GM19372 (cell line): ENCODE data around the gene KLF2.

Source experiments
- ATAC-seq: cut with Tn5 transposase; IDR thresholded peaks from one replicate; pipeline ENCODE4 v1.9.1; 2021; ENCODE audit warnings: mild to moderate bottlenecking, low read depth, moderate library complexity; ENCODE audit not compliant: unreplicated experiment

The KLF2 gene

GRCh38 chr19:16374436-16374835 is 49.8 kb downstream of the KLF2 start:
- no peak for ATAC-seq

GRCh38 chr19:16375157-16375935 is 50.7 kb downstream of the KLF2 start:
- ATAC-seq: no peak

GRCh38 chr19:16375936-16376185 is 51.2 kb downstream of the KLF2 start:
- no peak for ATAC-seq

- ATAC-seq: no peak
Measured at GRCh38 chr19:16376241-16376640, 51.6 kb downstream of the KLF2 start.

- no peak for ATAC-seq
Measured at GRCh38 chr19:16376649-16377048, 52.0 kb downstream of the KLF2 start.

GRCh38 chr19:16377521-16377920 is 52.9 kb downstream of the KLF2 start:
- no peak for ATAC-seq
